ENCODE results near the gene STK36.
A peak's percentile ranks its signal among the peaks of the same experiment; 100 is the strongest.

STK36 gene

DNA sequence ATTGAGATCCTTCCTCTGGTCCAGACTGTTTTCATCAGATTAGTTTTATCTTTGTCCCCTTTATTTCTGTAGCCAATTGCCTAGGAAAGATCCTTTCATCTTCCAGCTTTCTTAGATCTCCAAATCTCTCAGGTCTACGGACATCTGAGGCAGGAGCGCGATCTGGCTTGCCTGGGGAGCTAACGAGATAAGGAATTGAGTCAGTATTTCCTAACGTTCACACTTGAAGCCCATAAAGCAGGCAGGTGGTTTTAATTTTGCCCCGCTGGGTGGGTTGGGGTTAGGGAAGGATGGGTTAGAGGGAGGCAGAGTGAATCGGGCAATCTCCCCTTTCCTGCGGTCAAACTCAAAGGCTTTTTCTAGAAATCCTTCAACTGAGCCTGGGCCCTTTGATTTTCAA is 38.0 kb downstream of the STK36 start:
- no peak overlapping the region for H3K27ac Mint-ChIP-seq
- H3K36me3 Mint-ChIP-seq (ENCODE audit: low read depth) = no peaks in the 10 kb centered on the region
- H3K27me3 Mint-ChIP-seq (ENCODE audit: low read depth) = no peaks in the 10 kb centered on the region
- peak overlapping the region; percentile 97 to 99 (median 98) for H3K4me3 Mint-ChIP-seq
- TF ChIP-seq, protein P1, sequence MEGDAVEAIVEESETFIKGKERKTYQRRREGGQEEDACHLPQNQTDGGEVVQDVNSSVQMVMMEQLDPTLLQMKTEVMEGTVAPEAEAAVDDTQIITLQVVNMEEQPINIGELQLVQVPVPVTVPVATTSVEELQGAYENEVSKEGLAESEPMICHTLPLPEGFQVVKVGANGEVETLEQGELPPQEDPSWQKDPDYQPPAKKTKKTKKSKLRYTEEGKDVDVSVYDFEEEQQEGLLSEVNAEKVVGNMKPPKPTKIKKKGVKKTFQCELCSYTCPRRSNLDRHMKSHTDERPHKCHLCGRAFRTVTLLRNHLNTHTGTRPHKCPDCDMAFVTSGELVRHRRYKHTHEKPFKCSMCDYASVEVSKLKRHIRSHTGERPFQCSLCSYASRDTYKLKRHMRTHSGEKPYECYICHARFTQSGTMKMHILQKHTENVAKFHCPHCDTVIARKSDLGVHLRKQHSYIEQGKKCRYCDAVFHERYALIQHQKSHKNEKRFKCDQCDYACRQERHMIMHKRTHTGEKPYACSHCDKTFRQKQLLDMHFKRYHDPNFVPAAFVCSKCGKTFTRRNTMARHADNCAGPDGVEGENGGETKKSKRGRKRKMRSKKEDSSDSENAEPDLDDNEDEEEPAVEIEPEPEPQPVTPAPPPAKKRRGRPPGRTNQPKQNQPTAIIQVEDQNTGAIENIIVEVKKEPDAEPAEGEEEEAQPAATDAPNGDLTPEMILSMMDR (IDR thresholded peaks at IDR 0.05; ENCODE audit: unreplicated experiment in 3 of 3) = no peak
- peaks cover 5% of the 10 kb centered on the region for H3K4me1 Mint-ChIP-seq
- H3K9me3 Mint-ChIP-seq = no peaks in the 10 kb centered on the region

DNA sequence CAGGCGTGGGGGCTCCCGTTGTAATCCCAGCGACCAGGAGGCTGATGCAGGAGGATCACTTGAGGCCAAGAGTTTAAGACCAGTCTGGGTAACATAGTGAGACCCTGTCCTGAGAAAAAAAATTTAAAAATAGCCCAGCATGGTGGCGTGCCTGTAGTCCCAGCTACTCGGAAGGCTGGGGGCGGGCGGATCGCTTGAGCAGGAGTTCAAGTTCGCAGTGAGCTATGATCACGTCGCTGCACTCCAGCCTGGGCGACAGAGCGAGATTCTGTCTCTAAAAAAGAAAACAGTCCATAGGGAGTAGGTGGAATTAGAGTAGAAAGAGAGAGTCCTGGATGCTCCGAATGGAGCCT is 38.4 kb downstream of the STK36 start:
- H3K9me3 Mint-ChIP-seq = no peaks in the 10 kb centered on the region
- TF ChIP-seq, protein P1 (IDR thresholded peaks at IDR 0.05; ENCODE audit: unreplicated experiment in 3 of 3) = no peak
- peak overlapping the region; percentile 52 to 97 (median 87) for H3K27ac Mint-ChIP-seq
- peak overlapping the region; percentile 97 to 99 (median 98) for H3K4me3 Mint-ChIP-seq
- H3K27me3 Mint-ChIP-seq (ENCODE audit: low read depth) = no peaks in the 10 kb centered on the region
- peaks cover 5% of the 10 kb centered on the region for H3K4me1 Mint-ChIP-seq
- peaks cover 4% of the 10 kb centered on the region for H3K36me3 Mint-ChIP-seq (ENCODE audit: low read depth)

DNA sequence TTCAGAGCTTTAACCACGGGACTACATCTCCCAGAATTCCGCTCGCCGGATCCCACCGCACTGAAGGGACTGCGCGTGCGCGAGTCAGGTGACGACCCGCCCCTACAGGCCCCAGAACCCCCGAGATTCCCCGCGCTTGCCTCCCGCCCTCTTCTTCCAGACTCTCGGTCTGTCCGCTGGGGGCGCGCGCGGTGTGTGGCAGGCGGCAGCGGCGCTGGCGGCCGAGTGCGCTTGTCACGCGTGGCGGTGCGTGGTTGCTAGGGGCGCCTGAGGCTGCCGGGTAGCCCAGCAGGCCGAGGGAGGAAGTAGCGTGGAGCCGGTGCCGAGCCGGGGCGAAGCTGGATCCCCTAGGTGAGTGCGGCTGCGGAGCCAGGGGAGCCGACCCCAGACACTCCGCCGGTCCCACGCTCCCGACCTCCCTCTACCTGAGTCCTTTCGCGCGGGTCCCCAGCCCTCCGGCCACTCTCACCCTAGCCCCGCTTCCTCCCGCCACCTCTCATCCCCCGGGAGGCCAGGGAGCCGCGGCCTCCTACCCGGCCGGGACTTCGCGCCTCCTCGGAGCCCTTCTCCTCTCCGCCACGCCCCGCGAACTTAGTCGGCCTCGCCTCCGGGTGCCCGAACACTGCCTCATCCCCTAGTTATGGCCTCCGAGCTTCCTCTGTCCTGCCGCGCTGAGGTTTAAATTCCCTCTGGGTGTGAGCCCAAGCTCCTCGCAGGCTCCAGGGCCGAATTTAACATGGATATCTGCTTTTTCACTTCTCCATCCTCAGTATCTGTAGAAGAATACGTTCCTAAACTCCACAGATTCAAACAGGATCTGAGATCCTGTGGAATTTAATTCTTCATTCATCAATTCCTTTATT is 39.0 kb downstream of the STK36 start, which contains the start of gene TTLL4:
Gene TTLL4, plus strand, starts transcription at position 149 of the 863 bp plus-strand sequence. CDS start 26,842 bp downstream, outside the sequence.
- Mint-ChIP-seq H3K4me3 (peak within 1 kb of the TSS; percentile 97 to 99 (median 98)), H3K4me1 (peaks cover 5% of the 10 kb centered on the region), H3K36me3 (ENCODE audit: low read depth) (peaks cover 7% of the 10 kb centered on the region), H3K9me3 (no peaks in the 10 kb centered on the region), H3K27me3 (ENCODE audit: low read depth) (no peaks in the 10 kb centered on the region), H3K27ac (peak within 1 kb of the TSS; percentile 87 to 97 (median 94))
- TF ChIP-seq, protein P1 (IDR thresholded peaks at IDR 0.05; ENCODE audit: unreplicated experiment in 3 of 3) = peak; percentile 85 to 92 (median 86)

DNA sequence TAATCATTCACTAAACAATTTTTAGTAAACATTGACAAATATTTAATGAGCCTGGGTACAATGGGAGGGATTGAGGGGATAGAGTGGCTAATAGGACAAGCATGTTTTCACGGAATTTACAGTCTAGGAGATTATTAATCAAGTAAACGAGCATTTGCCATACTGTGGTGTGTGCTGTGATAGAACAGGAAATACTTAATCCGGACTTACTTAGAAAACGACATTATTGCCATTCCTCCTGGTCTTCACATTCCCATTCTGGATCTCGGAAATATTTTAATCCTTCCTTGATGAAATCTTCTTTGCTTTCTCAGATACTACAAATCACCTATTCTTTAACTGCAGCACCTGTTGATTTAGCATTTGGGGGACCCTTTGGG is 39.7 kb downstream of the STK36 start:
- H3K4me1 Mint-ChIP-seq = peaks cover 5% of the 10 kb centered on the region
- peaks cover 10% of the 10 kb centered on the region for H3K36me3 Mint-ChIP-seq (ENCODE audit: low read depth)
- peak overlapping the region; percentile 87 to 97 (median 94) for H3K27ac Mint-ChIP-seq
- H3K9me3 Mint-ChIP-seq = no peaks in the 10 kb centered on the region
- H3K27me3 Mint-ChIP-seq (ENCODE audit: low read depth) = no peaks in the 10 kb centered on the region
- peak overlapping the region; percentile 97 to 99 (median 98) for H3K4me3 Mint-ChIP-seq
- TF ChIP-seq, protein P1 (IDR thresholded peaks at IDR 0.05; ENCODE audit: unreplicated experiment in 3 of 3) = no peak

DNA sequence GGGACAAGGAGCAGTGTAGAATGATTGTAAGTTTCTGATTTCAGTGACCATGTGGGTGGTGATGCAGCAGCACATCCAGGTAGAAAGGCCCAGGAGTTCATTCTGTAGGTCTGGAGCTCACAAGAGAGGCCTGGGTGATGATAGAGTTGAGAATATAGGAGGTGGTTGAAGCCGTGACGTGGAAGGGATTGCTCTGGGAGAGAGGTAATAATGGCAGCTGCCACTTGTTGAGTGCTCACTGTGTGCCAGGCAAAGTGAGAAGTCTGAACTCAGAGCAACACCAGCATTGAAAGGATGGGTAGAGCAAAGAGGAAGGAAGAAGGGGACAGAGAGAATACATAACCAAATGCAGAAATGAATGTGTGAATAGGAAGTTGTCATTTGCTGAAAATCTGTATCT is 42.0 kb downstream of the STK36 start:
- Mint-ChIP-seq H3K9me3 (no peaks in the 10 kb centered on the region), H3K27me3 (ENCODE audit: low read depth) (no peaks in the 10 kb centered on the region), H3K4me1 (peaks cover 5% of the 10 kb centered on the region), H3K27ac (no peak overlapping the region), H3K4me3 (no peak overlapping the region), H3K36me3 (ENCODE audit: low read depth) (peaks cover 24% of the 10 kb centered on the region)
- TF ChIP-seq, protein P1 (IDR thresholded peaks at IDR 0.05; ENCODE audit: unreplicated experiment in 3 of 3) = no peak

DNA sequence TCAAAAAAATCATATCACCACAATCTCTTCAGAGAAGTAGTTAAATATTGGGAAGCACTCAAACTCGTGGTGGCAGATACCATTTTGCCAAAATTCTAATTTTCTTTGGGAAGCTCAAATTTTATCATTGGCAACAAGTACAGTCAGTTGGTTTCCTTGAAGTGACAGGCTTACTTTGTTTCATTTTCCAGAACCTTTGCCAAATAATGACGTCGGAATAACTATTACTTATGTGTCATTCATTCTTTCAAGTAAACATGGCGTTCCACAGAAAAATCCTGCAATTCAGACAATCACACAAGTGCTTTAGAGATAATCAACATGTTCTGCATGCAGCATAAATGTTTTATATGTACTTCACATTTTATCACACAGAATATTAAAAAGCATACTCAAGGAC is 44.2 kb downstream of the STK36 start:
- Mint-ChIP-seq H3K4me1 (peaks cover 5% of the 10 kb centered on the region), H3K27me3 (ENCODE audit: low read depth) (no peaks in the 10 kb centered on the region), H3K9me3 (no peaks in the 10 kb centered on the region), H3K36me3 (ENCODE audit: low read depth) (peaks cover 35% of the 10 kb centered on the region), H3K27ac (no peak overlapping the region), H3K4me3 (no peak overlapping the region)
- TF ChIP-seq, protein P1 (IDR thresholded peaks at IDR 0.05; ENCODE audit: unreplicated experiment in 3 of 3) = no peak

Data from nephron (organoid).